Mammary epithelial cell (primary cell): ENCODE data around the gene PROX2.

ENCODE experiments used
- EZH2 ChIP-seq: IDR thresholded peaks from 2 replicates; pipeline ENCODE4 v1.6.1; 2012; ENCODE audit warnings: low read length, inconsistent platforms, borderline replicate concordance
- TF ChIP-seq, protein P1 (sequence below), 2 donors: IDR thresholded peaks in 1 of 2; conservative IDR thresholded peaks in 1 of 2; 2 replicates each; pipeline ENCODE4 v1.5.1; 2011 to 2012; ENCODE audit warnings: inconsistent platforms in 2 of 2, low read length in 2 of 2, mild to moderate bottlenecking in 2 of 2, control low read depth in 1 of 2, low read depth in 1 of 2; ENCODE audit not compliant: insufficient read depth in 1 of 2; ENCODE audit errors: extremely low read depth in 1 of 2

DNA sequence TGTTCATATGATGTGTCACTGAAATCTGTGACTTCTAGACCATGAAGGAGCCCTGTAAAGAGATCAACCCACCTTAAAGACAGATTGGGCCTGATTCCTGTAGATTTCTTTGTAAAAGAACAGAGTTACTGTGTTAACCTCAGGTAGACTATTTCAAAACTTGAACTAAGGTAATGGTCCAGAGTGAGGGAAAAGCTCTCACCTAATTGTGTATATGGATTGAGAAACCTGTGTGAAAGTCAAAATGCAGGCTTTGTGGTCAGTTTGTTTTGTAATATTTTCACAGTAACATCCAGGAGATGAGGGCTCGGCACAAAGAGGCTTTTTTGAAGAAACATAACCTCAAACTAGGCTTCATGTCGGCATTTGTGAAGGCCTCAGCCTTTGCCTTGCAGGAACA, 22.1 kb upstream of the PROX2 start:
- no peak for TF ChIP-seq EZH2
- TF ChIP-seq, protein P1, sequence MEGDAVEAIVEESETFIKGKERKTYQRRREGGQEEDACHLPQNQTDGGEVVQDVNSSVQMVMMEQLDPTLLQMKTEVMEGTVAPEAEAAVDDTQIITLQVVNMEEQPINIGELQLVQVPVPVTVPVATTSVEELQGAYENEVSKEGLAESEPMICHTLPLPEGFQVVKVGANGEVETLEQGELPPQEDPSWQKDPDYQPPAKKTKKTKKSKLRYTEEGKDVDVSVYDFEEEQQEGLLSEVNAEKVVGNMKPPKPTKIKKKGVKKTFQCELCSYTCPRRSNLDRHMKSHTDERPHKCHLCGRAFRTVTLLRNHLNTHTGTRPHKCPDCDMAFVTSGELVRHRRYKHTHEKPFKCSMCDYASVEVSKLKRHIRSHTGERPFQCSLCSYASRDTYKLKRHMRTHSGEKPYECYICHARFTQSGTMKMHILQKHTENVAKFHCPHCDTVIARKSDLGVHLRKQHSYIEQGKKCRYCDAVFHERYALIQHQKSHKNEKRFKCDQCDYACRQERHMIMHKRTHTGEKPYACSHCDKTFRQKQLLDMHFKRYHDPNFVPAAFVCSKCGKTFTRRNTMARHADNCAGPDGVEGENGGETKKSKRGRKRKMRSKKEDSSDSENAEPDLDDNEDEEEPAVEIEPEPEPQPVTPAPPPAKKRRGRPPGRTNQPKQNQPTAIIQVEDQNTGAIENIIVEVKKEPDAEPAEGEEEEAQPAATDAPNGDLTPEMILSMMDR (conservative IDR thresholded peaks at IDR 0.05 in 1 of 2, IDR thresholded peaks at IDR 0.05 in 1 of 2; ENCODE audit: extremely low read depth in 1 of 2, insufficient read depth in 1 of 2, low read depth in 1 of 2, low read length in 2 of 2): no peak
